K562 (cell line): ENCODE data around the gene PIGN. TPM values are rescaled to one million over a fixed set of nuclear protein-coding genes. Genes with fewer than 3 reads are reported as not detected.

Source experiments
- LEF1 ChIP-seq: fragments of 450-650 bp; IDR thresholded peaks from 2 replicates; pipeline ENCODE4 v1.6.1; 2016; ENCODE audit warnings: mild to moderate bottlenecking
- polyA plus RNA-seq, 8 experiments: library from polyadenylated mRNA; depleted of rRNA in 4 of 8; stranded (reverse) in 5 of 8; unstranded in 3 of 8; fragments of >200 nt; fragmentation: Nextera tagmentation in 2 of 8; fragmentation: Illumina TruSeq in 1 of 8; extraction: Ambion mirVana in 2 of 8; extraction: Trizol in 1 of 8; gene quantifications; 2 replicates each; pipeline versions ENCODE4 v1.2.1 to v1.2.3, GENCODE V29; 2011 to 2014; ENCODE audit warnings: inconsistent platforms in 1 of 8, missing spikeins in 1 of 8
- total RNA-seq, 7 experiments: library from RNA; depleted of rRNA in 6 of 7; stranded (reverse); fragments of >200 nt in 6 of 7; fragmentation: Illumina TruSeq in 2 of 7; extraction: Trizol in 2 of 7; gene quantifications; 2 replicates each; pipeline versions ENCODE4 v1.2.1 to v1.2.3, GENCODE V29; 2011 to 2021; ENCODE audit warnings: low replicate concordance in 1 of 7
- TF ChIP-seq, protein P1 (sequence below): fragments of 200-600 bp; sonication (generic); IDR thresholded peaks from one replicate; pipeline ENCODE4 v1.6.1; 2012; ENCODE audit warnings: mild to moderate bottlenecking, low read depth, low read length, inconsistent platforms
- TF ChIP-seq, protein P2 (sequence below): sonication (generic); formaldehyde crosslinking; IDR thresholded peaks from 2 replicates; pipeline ENCODE4 v1.8.1; 2022; ENCODE audit warnings: missing genetic modification reagents

The PIGN gene
- total and polyA plus RNA-seq, 9 of the 15 experiments (the other 6 are each of a cell fraction or from before 2014, with no cell fraction given), result 9.9 to 25.6 (median 17.3) TPM

DNA sequence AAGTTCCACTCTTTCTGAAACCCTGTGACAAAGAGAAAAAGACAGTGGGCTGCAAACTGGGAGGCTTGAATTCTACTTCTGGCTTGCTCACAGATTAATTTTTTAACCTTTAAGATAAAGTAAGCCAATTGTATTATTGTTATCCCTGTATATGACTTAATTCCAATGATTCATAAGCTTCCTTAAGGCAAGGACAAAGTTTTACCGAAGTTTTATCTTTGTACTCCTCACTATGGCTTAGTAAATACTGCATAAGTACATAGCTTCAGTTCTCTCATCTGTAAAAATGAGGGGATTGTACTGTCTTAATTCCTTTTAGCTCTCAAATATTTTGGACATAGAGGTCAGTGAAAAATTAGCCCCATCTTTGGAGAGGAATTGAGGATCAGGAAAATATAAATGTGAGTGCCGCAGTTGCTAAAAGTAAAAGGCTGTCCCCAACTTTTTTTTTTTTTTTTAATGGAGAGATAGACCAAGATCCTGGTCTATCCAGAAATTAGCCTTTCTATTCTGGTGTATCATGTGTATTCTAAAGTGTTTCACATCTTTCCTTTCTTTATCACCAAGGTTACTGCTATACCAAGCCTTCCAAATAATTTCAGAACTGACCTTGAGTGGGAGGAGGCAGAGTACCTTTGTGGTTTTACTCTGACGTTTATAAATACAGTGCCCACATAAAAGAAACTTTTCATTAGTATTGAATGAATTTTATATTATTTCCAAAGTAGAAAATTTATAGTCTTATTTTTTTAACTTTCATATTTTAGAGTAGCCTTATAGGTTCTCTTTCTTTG is 13.5 kb upstream of the PIGN start (continued):
- TF ChIP-seq, protein P1, sequence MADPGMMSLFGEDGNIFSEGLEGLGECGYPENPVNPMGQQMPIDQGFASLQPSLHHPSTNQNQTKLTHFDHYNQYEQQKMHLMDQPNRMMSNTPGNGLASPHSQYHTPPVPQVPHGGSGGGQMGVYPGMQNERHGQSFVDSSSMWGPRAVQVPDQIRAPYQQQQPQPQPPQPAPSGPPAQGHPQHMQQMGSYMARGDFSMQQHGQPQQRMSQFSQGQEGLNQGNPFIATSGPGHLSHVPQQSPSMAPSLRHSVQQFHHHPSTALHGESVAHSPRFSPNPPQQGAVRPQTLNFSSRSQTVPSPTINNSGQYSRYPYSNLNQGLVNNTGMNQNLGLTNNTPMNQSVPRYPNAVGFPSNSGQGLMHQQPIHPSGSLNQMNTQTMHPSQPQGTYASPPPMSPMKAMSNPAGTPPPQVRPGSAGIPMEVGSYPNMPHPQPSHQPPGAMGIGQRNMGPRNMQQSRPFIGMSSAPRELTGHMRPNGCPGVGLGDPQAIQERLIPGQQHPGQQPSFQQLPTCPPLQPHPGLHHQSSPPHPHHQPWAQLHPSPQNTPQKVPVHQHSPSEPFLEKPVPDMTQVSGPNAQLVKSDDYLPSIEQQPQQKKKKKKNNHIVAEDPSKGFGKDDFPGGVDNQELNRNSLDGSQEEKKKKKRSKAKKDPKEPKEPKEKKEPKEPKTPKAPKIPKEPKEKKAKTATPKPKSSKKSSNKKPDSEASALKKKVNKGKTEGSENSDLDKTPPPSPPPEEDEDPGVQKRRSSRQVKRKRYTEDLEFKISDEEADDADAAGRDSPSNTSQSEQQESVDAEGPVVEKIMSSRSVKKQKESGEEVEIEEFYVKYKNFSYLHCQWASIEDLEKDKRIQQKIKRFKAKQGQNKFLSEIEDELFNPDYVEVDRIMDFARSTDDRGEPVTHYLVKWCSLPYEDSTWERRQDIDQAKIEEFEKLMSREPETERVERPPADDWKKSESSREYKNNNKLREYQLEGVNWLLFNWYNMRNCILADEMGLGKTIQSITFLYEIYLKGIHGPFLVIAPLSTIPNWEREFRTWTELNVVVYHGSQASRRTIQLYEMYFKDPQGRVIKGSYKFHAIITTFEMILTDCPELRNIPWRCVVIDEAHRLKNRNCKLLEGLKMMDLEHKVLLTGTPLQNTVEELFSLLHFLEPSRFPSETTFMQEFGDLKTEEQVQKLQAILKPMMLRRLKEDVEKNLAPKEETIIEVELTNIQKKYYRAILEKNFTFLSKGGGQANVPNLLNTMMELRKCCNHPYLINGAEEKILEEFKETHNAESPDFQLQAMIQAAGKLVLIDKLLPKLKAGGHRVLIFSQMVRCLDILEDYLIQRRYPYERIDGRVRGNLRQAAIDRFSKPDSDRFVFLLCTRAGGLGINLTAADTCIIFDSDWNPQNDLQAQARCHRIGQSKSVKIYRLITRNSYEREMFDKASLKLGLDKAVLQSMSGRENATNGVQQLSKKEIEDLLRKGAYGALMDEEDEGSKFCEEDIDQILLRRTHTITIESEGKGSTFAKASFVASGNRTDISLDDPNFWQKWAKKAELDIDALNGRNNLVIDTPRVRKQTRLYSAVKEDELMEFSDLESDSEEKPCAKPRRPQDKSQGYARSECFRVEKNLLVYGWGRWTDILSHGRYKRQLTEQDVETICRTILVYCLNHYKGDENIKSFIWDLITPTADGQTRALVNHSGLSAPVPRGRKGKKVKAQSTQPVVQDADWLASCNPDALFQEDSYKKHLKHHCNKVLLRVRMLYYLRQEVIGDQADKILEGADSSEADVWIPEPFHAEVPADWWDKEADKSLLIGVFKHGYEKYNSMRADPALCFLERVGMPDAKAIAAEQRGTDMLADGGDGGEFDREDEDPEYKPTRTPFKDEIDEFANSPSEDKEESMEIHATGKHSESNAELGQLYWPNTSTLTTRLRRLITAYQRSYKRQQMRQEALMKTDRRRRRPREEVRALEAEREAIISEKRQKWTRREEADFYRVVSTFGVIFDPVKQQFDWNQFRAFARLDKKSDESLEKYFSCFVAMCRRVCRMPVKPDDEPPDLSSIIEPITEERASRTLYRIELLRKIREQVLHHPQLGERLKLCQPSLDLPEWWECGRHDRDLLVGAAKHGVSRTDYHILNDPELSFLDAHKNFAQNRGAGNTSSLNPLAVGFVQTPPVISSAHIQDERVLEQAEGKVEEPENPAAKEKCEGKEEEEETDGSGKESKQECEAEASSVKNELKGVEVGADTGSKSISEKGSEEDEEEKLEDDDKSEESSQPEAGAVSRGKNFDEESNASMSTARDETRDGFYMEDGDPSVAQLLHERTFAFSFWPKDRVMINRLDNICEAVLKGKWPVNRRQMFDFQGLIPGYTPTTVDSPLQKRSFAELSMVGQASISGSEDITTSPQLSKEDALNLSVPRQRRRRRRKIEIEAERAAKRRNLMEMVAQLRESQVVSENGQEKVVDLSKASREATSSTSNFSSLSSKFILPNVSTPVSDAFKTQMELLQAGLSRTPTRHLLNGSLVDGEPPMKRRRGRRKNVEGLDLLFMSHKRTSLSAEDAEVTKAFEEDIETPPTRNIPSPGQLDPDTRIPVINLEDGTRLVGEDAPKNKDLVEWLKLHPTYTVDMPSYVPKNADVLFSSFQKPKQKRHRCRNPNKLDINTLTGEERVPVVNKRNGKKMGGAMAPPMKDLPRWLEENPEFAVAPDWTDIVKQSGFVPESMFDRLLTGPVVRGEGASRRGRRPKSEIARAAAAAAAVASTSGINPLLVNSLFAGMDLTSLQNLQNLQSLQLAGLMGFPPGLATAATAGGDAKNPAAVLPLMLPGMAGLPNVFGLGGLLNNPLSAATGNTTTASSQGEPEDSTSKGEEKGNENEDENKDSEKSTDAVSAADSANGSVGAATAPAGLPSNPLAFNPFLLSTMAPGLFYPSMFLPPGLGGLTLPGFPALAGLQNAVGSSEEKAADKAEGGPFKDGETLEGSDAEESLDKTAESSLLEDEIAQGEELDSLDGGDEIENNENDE, result no peak
- TF ChIP-seq, protein P2, sequence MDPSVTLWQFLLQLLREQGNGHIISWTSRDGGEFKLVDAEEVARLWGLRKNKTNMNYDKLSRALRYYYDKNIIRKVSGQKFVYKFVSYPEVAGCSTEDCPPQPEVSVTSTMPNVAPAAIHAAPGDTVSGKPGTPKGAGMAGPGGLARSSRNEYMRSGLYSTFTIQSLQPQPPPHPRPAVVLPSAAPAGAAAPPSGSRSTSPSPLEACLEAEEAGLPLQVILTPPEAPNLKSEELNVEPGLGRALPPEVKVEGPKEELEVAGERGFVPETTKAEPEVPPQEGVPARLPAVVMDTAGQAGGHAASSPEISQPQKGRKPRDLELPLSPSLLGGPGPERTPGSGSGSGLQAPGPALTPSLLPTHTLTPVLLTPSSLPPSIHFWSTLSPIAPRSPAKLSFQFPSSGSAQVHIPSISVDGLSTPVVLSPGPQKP, result no peak
- TF ChIP-seq LEF1, result no peak
